ENCODE measurements around the gene C1GALT1.

- TF ChIP-seq, protein P1, sequence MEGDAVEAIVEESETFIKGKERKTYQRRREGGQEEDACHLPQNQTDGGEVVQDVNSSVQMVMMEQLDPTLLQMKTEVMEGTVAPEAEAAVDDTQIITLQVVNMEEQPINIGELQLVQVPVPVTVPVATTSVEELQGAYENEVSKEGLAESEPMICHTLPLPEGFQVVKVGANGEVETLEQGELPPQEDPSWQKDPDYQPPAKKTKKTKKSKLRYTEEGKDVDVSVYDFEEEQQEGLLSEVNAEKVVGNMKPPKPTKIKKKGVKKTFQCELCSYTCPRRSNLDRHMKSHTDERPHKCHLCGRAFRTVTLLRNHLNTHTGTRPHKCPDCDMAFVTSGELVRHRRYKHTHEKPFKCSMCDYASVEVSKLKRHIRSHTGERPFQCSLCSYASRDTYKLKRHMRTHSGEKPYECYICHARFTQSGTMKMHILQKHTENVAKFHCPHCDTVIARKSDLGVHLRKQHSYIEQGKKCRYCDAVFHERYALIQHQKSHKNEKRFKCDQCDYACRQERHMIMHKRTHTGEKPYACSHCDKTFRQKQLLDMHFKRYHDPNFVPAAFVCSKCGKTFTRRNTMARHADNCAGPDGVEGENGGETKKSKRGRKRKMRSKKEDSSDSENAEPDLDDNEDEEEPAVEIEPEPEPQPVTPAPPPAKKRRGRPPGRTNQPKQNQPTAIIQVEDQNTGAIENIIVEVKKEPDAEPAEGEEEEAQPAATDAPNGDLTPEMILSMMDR (IDR thresholded peaks at IDR 0.05; ENCODE audit: extremely low read depth in 1 of 2, insufficient read depth in 1 of 2, low read depth in 1 of 2, low read length in 2 of 2): no peak
- TF ChIP-seq POLR2AphosphoS5 (IDR thresholded peaks at IDR 0.05; ENCODE audit: insufficient read depth, low read depth, low read length) (no peak), MAX (IDR thresholded peaks at IDR 0.05; ENCODE audit: insufficient read depth, insufficient read length) (no peak), POLR2A (IDR thresholded peaks at IDR 0.05; ENCODE audit: low read depth, low read length) (no peak), EZH2 (IDR thresholded peaks at IDR 0.05; ENCODE audit: borderline replicate concordance, low read depth, low read length, severe bottlenecking) (no peak), FOS (IDR thresholded peaks at IDR 0.05; ENCODE audit: borderline replicate concordance, insufficient read depth, low read length) (no peak)
Observed at GRCh38 chr7:7235347-7235746, 53.0 kb downstream of the C1GALT1 start.

All from endothelial cell of umbilical vein (primary cell).